Activated naive CD4-positive, alpha-beta T cell treated with anti-CD3 and anti-CD28 coated beads, Interleukin-2, amount 50 U/mL, for 72 hours (primary cell): ENCODE measurements around the gene SV2C. TPM values are rescaled to one million over a fixed set of nuclear protein-coding genes. Genes with fewer than 3 reads are reported as not detected.

Experiments
- ATAC-seq, 2 donors: fragments of 150-1000 bp; cut with Tn5 transposase; 2 replicates each; pipeline ENCODE4 v1.10.0; 2021; ENCODE audit warnings: mild to moderate bottlenecking in 2 of 2, moderate library complexity in 2 of 2
- DNase-seq, 2 donors: peaks; one replicate each; pipeline ENCODE4 v3.0.0; 2021 to 2022; ENCODE audit warnings: low spot score in 2 of 2
- H3K27ac Mint-ChIP-seq, 2 donors: one replicate each; pipeline ENCODE4 v1.8.0; 2022; ENCODE audit warnings: mild to moderate bottlenecking in 2 of 2, mixed read lengths in 2 of 2
- H3K36me3 Mint-ChIP-seq, 2 donors: one replicate each; pipeline ENCODE4 v1.8.0; 2022; ENCODE audit warnings: mixed read lengths in 2 of 2
- H3K9me3 Mint-ChIP-seq, 2 donors: one replicate each; pipeline ENCODE4 v1.8.0; 2022; ENCODE audit warnings: mixed read lengths in 2 of 2
- total RNA-seq, 2 donors: library from RNA; stranded (reverse); gene quantifications; one replicate each; pipeline ENCODE4 v1.2.3, GENCODE V29; 2022

The SV2C gene
- total RNA-seq, 2 donors from 2014 or later: 0.88 TPM; not detected in 1

DNA sequence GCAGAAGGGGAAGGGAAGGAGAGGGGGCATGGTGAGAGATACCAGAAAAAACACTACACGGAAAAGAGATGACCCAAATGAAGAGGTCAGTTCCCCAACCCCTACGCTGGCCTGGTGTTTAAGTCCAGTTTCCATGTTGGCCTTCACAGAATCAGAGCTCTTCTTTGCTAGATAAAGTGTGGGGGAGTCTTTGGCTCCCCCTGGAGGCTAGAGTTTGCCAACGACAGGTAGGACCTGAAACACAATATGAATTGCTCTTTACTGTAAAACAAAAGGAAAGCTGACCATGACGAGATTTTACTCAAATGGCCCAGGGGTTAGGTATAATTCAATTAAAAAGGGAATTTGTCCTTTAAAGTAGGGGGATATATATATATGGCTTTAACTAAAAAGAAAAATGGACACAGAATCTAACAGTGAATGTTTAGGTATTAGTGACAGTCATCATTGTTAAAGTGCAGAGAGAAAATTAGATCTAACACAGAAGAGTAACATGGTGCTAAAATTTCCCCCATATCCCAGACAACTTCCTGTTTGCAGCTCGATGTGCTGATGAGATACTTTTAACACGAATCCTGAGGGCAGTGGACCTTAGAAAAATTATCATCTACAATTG is 92.0 kb downstream of the SV2C start:
- H3K27ac Mint-ChIP-seq: peak overlapping the region in 1 of 2 donors; percentile 49
- ATAC-seq: no peak
- no peaks in the 10 kb centered on the region for H3K36me3 Mint-ChIP-seq
- DNase-seq: peak in 1 of 2 donors; percentile 60
- H3K9me3 Mint-ChIP-seq: no peaks in the 10 kb centered on the region

DNA sequence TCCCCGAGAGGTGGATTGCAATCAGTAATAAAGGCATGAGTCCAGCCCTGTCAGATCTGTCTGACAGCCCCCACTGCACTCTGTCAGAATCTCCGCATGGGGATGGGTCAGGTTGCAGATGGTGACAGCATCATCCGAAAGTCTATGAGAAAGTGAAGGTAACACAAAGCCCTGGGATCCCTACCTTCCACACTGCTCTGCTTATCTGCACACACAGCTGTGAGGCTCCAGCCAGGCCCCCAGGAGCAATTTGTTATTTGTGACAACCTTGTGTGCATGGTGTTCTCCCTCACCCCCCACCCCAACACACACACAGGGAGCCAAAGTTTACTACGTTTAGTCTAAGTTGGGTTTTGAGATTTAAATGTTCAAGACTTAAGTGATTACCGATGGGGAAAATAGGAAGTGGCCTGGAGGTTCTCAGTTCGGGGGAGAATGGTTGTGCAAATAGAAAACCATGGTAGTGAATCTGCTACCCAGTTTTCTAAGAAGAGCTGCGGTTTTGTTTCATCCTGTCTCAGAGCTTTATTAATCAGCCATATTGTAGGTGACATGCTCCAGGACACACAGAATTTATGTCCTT is 92.7 kb downstream of the SV2C start:
- Mint-ChIP-seq H3K27ac (peak overlapping the region; percentile 38 to 49), H3K9me3 (no peaks in the 10 kb centered on the region), H3K36me3 (no peaks in the 10 kb centered on the region)
- ATAC-seq: peak; percentile 66 to 72
- peak in 1 of 2 donors; percentile 20 for DNase-seq

- ATAC-seq (peak in 1 of 2 donors; percentile 64), DNase-seq (no peak)
- no peaks in the 10 kb centered on the region for H3K36me3 Mint-ChIP-seq
- H3K9me3 Mint-ChIP-seq: no peaks in the 10 kb centered on the region
- no peak overlapping the region for H3K27ac Mint-ChIP-seq
Observed at GRCh38 chr5:76177978-76178377, 94.8 kb downstream of the SV2C start.

DNA sequence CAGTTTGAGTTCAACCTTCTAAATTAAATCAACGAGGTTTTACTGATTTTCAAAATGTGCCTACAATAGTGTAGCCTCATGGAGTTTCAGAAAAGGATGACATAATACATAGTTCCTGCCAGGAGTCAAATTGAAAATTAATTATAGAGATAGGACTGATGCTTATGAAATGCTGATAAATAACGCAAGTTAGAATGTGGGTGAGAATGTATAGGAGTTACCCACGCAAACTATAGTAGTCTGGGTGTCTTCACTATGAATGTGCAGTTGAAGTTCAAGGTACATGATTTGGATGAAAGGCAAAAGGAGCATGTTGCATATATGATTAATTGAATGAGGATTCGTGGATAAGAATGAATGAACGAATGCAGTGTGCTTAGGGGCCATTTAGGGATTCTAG is 95.7 kb downstream of the SV2C start:
- no peak overlapping the region for H3K27ac Mint-ChIP-seq
- H3K36me3 Mint-ChIP-seq: peaks cover 0 to 5% of the 10 kb centered on the region in 2 donors
- ATAC-seq (peak in 1 of 2 donors; percentile 58), DNase-seq (no peak)
- peaks cover 0 to 5% of the 10 kb centered on the region in 2 donors for H3K9me3 Mint-ChIP-seq

- Mint-ChIP-seq H3K9me3 (peaks cover 0 to 9% of the 10 kb centered on the region in 2 donors), H3K27ac (no peak overlapping the region), H3K36me3 (peaks cover 4 to 5% of the 10 kb centered on the region in 2 donors)
- ATAC-seq (peak; percentile 71 to 79), DNase-seq (peak in 1 of 2 donors; percentile 18)
Observed at GRCh38 chr5:76180814-76181805, 97.9 kb downstream of the SV2C start.

DNA sequence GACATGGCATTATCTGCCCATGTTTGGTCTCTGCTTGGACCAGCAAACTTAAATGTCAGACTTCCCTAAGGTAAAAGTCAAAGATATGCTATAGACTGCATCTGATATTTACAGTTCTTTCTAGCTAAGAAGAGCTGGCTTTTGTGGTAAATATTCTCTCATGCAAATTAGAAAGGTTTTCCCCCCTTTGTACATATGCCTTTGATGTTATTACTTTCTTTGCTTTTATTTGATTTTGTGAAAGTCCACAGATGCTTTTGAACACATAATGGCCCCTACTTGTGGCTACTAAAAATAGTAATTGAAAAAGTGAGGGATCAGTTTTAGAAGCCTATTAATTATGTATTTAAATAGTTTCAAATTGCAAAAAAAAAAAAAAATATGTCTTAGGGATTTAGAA is 104.2 kb downstream of the SV2C start:
- H3K27ac Mint-ChIP-seq: no peak overlapping the region
- no peak for ATAC-seq
- DNase-seq: no peak
- peaks cover 5 to 12% of the 10 kb centered on the region in 2 donors for H3K36me3 Mint-ChIP-seq
- H3K9me3 Mint-ChIP-seq: peaks cover 0 to 10% of the 10 kb centered on the region in 2 donors

- H3K27ac Mint-ChIP-seq: no peak overlapping the region
- peaks cover 0 to 5% of the 10 kb centered on the region in 2 donors for H3K9me3 Mint-ChIP-seq
- ATAC-seq (no peak), DNase-seq (no peak)
- H3K36me3 Mint-ChIP-seq: peaks cover 0 to 12% of the 10 kb centered on the region in 2 donors
Observed at GRCh38 chr5:76190356-76190755, 107.2 kb downstream of the SV2C start.

DNA sequence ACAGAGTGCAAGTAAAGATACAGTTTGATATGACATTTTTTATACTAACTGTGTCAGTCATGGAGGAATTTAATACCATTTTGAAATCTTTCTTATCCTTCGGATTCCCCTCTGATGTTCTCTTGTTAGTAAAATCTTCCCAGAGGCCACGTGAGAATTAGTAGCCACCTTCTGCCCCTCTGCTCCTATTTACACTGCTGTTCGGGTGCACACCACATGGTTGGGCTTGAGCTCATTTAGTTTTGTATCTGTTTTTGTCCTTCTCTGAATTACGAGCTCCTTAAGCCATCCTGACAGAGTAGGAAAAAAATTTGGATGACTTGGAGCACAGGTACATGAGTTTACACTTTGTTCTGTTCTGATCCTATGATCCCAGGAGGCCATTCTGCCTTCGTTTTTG is 109.7 kb downstream of the SV2C start:
- ATAC-seq: no peak
- DNase-seq: no peak
- H3K9me3 Mint-ChIP-seq: no peaks in the 10 kb centered on the region
- H3K27ac Mint-ChIP-seq: no peak overlapping the region
- no peaks in the 10 kb centered on the region for H3K36me3 Mint-ChIP-seq

DNA sequence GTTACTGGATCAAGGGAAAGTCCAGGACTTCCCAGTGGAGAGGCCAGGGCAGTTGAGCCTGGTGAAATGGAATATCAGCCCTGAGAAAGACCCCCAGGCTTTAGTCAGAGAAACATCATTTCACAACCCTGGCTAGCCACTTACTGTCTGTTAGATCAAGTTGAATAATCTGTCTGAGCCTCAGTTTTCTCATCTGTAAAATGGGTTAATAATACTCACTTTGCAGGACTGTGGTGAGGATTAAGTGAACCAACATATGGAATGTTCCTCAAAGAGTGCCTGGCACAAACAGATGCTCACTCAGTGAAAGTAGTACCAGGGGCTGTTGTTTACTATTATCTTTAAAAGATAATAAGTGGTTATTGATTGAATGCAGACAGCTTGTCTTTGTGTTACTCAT is 110.5 kb downstream of the SV2C start:
- Mint-ChIP-seq H3K27ac (peak overlapping the region in 1 of 2 donors; percentile 46), H3K36me3 (no peaks in the 10 kb centered on the region), H3K9me3 (no peaks in the 10 kb centered on the region)
- ATAC-seq: no peak
- DNase-seq: no peak

- no peak for DNase-seq
- Mint-ChIP-seq H3K9me3 (no peaks in the 10 kb centered on the region), H3K27ac (no peak overlapping the region), H3K36me3 (no peaks in the 10 kb centered on the region)
- no peak for ATAC-seq
Observed at GRCh38 chr5:76194340-76194739, 111.2 kb downstream of the SV2C start.

DNA sequence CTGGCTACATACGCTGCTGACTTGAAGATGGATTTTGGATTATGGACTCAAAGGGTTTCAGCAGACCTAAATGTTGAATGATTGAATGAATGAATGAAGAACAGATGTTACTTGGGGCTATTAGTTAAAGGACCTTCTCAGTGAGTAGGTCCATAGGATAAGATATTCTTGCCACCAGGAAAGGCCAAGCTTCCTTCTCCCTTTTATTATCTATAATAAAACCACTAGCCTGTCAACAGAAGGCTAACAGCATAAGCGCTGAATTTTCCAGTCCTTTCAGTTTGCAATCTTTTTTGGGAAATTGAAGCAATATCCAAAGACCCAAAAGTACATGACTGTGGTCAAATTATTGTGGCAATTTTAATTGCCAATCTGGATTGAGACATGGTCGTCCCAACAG is 113.3 kb downstream of the SV2C start:
- ATAC-seq: no peak
- no peaks in the 10 kb centered on the region for H3K9me3 Mint-ChIP-seq
- no peaks in the 10 kb centered on the region for H3K36me3 Mint-ChIP-seq

GRCh38 chr5:76196886-76197489 is 113.8 kb downstream of the SV2C start:
- Mint-ChIP-seq H3K9me3 (no peaks in the 10 kb centered on the region), H3K27ac (no peak overlapping the region), H3K36me3 (no peaks in the 10 kb centered on the region)
- DNase-seq: no peak
- ATAC-seq: no peak

More for the DNA sequence above, 113.3 kb downstream of the SV2C start:
- no peak for DNase-seq
- H3K27ac Mint-ChIP-seq: no peak overlapping the region

GRCh38 chr5:76197726-76198125 is 114.5 kb downstream of the SV2C start:
- DNase-seq (no peak), ATAC-seq (no peak)
- Mint-ChIP-seq H3K9me3 (no peaks in the 10 kb centered on the region), H3K27ac (no peak overlapping the region), H3K36me3 (no peaks in the 10 kb centered on the region)

GRCh38 chr5:76199336-76200318 is 116.4 kb downstream of the SV2C start:
- DNase-seq (no peak), ATAC-seq (peak; percentile 34 to 37)
- H3K27ac Mint-ChIP-seq: no peak overlapping the region
- no peaks in the 10 kb centered on the region for H3K9me3 Mint-ChIP-seq
- H3K36me3 Mint-ChIP-seq: no peaks in the 10 kb centered on the region

GRCh38 chr5:76202182-76202581 is 119.0 kb downstream of the SV2C start:
- H3K36me3 Mint-ChIP-seq: no peaks in the 10 kb centered on the region
- no peaks in the 10 kb centered on the region for H3K9me3 Mint-ChIP-seq
- H3K27ac Mint-ChIP-seq: no peak overlapping the region
- DNase-seq (no peak), ATAC-seq (no peak)

- DNase-seq (no peak), ATAC-seq (no peak)
- H3K36me3 Mint-ChIP-seq: no peaks in the 10 kb centered on the region
Observed at GRCh38 chr5:76204191-76204590, 121.0 kb downstream of the SV2C start.

More at GRCh38 chr5:76204191-76204590, 121.0 kb downstream of the SV2C start:
- Mint-ChIP-seq H3K9me3 (no peaks in the 10 kb centered on the region), H3K27ac (no peak overlapping the region)
